HG02870 (cell line): ENCODE measurements around the gene PITPNC1.
"Not testable (repeated sequence)": the region's sequence is repeated elsewhere in the genome, so short reads cannot be mapped to it uniquely, and the experiment has no call there.

ENCODE experiments used
- ATAC-seq: cut with Tn5 transposase; IDR thresholded peaks from one replicate; pipeline ENCODE4 v1.9.1; 2021; ENCODE audit warnings: mild to moderate bottlenecking, moderate library complexity; ENCODE audit not compliant: unreplicated experiment

The PITPNC1 gene

DNA sequence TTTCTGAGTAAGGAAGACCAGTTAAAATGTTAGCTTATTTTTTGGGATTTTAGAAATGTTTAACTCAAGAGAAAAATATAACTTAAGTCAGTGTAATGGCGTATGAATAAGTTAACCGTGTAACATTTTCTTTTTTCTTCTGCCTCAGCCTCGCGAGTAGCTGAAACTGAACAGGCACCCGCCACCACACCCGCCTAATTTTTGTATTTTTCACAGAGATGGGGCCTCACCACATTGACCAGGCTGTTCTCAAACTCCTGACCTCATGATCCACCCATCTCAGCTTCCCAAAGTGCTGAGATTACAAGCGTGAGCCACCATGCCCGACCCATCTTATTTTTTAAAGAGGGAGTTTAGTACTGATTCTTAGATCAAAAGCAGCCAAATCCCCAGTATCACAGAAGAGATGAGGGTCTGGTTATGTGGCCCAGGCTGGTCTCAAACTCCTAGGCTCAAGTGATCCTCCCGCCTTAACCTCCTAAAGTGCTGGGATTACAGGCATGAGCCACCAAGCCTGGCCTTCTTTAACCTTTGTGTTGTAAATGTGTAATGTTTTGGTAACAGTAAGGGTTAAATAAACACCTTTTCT, 16.8 kb downstream of the PITPNC1 start:
- ATAC-seq = no peak

DNA sequence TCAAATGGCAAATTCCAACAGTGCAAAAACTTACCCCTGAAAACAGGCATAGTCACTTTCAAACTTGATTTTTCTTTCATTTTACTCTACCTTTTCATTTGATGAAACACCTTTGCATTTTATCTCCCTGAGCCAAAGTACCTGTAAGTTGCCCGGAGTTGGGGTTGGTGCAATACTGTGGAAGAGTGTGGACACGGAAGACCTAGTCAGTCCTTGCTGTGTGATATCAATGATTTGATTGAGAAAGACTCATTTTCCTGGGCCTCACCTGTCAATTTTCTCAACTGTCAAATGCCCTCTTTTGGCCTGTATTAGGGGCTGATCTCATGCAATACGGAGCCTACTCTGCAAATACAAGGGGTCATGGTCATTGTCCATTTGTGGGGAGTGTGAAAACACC, 22.6 kb downstream of the PITPNC1 start:
- ATAC-seq = no peak

DNA sequence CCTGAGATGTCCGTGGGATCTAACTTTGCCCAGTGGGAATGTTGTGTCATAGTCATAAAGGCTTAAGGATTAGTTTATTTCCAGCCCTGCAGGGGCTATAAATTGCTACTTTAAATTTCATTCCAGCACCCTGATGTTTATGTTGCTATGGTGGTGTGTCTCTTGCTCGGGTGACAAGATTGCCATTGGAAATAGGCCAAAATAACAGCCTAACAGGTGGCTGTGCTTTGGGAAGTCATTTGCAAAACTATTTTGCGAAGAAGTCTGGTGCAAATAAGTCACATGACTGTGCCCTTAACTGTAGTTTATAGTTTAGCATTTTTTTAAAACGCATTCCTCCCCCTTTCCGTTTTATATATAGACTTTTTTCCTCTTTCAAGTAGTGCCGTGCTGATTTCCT, 23.1 kb downstream of the PITPNC1 start:
- ATAC-seq = no peak

DNA sequence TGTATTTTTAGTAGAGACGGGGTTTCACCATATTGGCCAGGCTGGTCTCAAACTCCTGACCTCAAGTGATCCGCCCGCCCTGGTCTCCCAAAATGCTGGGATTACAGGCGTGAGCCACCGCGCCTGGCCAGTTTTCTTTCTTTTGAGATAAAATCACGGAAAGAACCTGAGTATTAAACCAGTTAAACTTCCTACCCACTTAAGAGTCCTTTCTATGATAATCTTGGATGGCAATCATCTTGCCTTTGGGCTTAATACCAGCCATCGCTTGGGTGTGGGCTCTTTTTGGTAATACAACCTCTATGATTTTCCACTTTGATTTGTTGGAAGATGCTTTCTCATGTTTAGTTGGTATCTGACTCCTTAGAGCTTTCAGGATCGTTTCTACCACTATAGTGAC, 24.0 kb downstream of the PITPNC1 start:
- no peak for ATAC-seq

DNA sequence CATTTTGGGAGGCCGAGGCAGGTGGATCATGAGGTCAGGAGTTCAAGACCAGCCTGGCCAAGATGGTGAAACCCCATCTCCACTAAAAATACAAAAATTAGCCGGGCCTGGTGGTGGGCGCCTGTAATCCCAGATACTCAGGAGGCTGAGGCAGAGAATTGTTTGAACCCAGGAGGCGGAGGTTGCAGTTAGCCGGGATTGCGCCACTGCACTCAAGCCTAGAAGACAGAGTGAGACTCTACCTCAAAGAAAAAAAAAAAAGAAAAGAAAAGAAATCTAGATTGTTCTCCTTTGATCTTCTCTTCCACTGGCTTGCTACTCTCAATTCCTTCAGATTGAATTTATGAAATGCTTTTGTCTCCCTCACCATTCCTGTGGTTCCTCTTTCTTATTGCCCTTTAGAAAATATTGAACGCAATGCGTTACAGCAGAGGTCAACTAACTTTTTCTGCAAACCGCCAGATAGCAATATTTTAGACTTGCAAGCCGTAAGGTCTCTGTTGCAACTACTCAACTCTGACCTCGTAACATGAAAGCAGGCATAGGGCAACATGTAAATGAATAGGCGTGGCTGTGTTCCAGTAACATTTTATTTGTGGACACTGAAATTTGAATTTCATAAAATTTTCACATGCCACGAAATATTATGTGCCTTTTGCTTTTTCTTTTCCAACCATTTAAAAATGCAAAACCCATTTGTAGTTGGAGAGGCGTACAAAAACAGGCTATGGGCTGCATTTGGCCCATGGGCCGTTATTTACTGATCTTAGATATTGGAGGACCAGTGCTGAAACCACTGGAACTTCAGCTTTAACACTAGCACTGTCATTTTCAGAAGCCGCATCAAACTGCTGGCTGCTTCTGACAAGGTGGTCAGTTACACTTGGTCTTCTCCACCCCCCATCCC, 24.8 kb downstream of the PITPNC1 start:
- ATAC-seq = no peak

DNA sequence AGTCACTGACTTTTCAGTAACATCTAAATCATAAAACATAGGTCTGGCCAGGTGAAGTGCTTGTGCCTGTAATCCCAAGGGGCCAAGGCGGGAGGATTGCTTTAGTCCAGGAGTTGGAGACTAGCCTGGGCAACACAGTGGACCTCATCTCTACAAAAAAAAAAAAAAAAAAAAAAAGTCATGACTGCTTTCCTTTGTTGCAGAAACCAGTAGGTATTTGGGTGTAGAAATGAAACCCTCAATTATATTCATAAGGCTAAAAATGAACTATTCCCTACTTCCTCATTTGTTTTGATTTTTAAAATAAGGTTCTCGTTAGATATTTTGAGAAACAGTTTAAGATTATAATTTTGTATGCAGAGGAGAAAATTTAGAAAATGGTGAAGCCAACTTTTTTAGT, 26.0 kb downstream of the PITPNC1 start:
- ATAC-seq = no peak

DNA sequence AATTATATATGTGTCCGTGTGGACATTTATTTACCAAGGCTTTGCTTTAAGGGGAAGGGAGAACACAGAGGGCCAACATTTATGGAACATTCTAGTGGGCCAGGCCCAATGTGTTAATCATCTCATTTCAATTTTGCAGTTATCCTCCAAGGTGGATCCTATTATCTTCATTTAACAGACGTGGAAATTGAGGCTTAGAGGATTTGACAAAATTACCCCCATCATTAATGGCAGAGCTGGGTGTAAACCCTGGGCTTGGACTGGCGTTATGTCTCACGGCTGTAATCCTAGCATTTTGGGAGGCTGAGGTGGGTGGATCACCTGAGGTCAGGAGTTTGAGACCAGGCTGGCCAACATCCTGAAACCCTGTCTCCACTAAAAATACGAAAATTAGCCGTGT, 26.4 kb downstream of the PITPNC1 start:
- no peak for ATAC-seq

DNA sequence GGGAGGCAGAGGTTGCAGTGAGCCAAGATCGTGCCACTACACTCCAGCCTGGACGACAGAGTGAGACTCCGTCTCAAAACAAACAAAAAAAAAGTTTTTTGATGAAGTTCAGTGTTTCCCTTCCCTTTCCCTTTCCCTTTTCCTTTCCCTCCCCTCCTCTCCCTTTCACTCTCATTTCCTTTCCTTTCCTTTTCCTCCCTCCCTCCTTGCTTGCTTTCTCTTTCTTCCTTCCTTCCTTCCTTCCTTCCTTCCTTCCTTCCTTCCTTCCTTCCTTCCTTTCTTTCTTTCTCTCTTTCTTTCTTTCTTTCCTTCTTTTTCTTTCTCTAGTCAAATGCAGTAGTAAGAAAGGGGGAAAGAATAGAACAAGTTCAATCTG, 31.4 kb downstream of the PITPNC1 start:
- not testable (repeated sequence) for ATAC-seq

DNA sequence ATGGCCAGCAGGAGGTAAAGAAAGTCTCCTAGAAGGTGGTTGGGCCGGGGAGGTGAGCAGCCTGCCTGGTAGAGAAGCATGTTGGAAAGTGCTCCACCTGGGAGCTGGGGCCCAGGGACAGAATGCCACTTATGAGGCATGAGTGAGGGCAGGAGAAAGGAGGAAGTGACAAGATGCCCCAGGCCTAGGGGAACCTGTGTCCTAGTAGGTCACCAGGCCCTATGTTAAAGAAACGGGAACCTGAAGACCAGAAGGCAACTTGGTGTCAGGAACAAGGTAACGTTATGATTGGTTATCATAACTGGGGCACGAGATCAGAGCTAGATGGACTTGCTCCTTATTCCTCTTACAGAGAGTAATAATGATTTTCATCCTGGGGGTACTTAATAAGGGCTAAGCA, 34.3 kb downstream of the PITPNC1 start:
- no peak for ATAC-seq

DNA sequence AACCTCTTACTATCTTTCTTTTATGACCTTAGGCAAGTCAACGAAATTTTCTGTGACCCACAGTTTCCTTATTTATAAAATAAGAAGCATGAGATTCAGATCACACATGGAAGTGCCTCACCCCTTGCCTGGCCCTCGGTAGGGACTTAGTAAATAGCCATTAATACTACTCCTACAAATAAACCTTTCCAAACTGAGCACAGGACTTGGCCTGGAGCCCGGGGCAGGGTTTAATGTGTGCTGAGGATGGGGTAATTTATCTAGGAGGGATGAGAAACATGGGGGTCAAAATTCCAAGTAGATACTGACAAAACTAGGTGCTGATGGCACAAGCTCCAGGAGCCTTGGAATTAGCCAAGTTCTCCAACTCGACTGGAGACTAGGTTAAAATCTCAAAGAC, 35.0 kb downstream of the PITPNC1 start:
- ATAC-seq = no peak

DNA sequence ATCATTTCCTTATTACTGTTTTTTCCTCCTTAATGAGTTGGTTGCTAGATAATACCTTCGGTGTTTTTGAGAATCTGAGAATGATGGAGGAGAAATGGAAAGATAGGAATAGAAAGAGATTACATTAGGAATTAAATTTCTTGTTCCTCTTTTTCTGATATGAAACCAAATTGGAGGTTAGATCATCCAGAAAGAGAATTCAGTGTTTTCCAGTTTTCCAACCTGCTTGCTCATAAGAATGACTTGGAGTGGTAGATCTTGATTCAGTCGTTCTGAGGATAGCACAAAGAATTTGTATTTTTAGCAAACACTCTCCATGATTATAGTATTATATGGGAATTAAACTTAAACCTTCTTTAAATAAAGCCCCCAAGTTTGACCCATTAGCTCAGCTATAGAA, 35.9 kb downstream of the PITPNC1 start:
- ATAC-seq = no peak

DNA sequence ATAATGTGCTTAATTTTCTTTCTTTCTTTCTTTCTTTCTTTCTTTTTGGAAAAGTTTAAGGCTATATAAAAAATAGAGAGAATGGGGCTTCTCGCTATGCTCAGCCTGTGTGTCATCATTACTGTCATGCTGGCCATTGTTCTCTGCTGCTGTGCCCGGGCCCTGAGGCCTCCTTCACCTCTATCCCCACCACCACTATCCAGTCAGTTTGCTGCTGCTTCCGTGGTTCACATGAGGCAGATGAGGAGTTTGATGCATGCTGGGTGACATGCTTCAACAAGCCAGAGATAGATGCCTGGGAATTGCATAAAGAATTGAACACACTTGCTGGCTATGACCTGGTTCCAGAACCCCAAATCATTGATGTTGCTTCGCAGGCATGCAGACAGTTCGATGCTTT, 36.3 kb downstream of the PITPNC1 start:
- no peak for ATAC-seq

DNA sequence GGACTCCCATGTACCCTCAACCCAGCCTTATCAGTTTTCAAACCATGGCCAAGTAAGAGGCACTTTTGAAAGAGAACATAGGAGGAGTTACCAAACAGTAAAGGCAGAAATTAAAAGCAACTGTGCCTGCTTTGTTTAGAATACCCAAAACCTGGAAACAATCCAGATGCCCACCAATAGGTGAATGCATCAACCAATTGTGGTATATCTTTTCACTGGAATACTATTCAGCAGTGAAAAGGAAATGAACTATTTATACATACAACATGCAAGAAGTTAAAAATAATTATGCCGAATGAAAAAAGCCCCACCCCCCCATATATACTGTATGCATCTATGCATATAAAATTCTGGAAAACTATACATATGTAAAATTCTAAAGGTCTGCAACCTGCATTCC, 37.0 kb downstream of the PITPNC1 start:
- ATAC-seq = no peak

DNA sequence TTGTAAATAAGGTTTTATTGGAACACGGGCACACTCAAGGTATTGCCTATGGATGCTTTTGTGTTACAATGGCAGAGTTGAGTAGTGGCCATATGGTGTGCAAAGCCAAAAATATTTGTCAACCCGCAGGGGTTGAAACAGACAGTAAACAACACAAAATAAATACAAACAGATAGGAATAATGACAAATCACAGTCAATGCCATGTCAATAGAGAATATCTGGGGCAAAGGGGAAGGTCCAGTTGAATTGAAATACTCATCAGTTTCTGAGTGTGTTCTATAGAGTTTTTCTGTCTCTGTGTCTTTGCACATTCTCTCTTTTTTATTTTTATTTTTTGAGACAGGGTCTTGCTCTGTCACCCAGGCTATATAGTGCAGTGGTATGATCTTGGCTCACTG, 37.5 kb downstream of the PITPNC1 start:
- no peak for ATAC-seq

DNA sequence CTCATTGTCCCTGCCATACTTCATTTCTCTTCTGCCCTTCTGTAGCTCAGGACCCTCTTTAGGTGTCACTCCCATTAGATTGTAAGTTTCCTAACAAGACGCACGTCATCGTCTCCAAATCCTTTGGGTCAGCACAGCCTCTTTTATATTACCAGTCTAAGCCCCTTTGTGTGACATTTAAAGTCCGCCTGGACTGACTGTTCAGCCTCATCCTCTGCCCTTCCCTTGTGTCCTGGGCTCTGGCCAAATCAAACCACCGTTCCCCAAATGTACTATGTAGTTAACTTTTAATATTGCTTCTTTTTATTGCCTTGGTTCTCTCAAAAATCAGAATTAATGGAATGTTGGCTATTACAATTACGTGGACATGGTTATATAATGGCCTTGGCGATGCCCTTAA, 38.2 kb downstream of the PITPNC1 start:
- ATAC-seq = no peak

DNA sequence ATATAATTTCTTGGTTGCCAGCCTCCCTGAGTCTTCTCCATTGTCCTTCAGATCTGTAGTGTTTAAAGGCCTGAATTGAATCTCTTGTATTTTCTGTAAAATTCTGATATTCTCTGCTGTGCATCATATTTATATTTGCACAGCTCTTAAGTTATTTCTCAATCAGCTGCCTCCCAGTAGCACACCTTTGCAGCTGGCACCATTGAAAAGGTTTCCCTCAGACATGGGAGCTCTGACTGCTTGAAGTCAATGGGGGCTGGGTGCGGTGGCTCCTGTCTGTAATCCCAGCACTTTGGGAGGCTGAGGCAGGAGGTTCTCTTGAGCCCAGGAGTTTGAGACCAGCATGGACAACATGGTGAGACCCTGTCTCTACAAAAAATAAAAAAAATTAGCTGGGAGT, 40.4 kb downstream of the PITPNC1 start:
- no peak for ATAC-seq

DNA sequence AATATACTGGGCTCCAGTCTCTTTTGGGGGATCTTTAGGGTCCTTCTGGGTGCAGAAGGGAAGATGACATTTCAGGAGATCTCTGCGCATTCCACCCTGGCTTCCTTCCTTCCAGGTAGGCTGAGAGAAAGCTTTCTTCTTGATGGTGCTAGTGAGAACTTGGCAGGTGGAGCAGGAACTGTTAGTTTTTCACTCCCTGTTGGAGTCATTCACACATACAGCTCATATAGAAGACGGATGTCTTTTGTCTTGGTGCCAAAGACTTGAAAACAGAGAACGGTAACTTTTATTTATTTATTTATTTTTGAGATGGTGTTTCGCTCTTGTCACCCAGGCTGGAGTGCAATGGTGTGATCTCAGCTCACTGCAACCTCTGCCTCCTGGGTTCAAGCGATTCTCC, 43.9 kb downstream of the PITPNC1 start:
- ATAC-seq = no peak

DNA sequence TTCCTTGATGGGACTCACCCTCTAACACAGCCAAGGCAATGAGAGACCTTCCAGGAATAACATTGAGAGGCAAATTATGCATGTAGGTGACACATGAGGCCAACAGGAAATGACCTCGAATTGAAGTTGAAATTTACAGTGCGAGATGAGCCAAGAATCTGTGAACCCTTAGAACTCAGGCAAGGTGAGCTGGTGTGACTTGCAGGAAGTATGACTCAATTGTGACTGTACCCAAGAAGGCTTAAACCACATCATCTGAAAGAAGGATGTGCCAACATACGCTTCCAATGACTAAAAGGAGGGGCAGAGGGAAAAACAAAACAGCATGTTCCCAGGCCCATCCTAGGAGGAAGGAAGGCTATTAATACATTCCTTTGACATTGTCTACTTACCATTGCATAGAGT, 44.8 kb downstream of the PITPNC1 start:
- ATAC-seq = no peak

DNA sequence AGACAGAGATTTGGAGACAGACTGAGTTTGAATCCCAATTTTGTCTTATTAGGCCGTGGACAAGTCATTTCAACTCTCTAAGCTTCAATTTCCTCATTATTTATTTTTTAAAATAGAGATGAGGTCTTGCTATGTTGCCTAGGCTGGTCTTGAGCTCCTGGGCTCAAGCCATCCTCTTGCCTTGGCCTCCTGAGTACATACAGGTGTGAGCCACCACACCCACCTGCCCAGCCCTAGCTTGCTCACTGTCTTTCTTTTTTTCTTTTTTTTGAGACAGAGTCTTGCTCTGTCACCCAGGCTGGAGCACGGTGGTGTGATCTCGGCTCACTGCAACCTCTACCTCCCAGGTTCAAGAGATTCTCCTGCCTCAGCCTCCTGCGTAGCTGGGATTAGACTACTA, 45.2 kb downstream of the PITPNC1 start:
- ATAC-seq = not testable (repeated sequence)

DNA sequence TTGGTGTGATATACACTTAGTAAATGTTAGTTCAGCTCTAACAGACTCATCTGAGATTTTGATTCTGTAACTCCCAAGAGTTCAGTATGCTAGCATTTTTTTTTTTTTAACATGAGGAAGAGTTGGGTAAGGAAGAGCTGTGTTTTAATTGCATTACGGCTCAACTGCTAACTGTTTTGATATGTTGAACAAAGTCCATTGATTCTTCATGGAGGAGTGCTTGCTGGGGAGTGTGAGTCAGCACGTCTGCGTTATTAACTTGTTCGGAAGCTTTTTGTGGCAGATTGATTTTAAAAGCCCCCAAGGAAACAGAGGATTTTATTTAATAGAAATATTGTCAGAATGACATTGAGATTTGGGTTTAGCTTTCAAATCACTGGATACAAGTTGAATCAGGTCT, 45.8 kb downstream of the PITPNC1 start:
- no peak for ATAC-seq

DNA sequence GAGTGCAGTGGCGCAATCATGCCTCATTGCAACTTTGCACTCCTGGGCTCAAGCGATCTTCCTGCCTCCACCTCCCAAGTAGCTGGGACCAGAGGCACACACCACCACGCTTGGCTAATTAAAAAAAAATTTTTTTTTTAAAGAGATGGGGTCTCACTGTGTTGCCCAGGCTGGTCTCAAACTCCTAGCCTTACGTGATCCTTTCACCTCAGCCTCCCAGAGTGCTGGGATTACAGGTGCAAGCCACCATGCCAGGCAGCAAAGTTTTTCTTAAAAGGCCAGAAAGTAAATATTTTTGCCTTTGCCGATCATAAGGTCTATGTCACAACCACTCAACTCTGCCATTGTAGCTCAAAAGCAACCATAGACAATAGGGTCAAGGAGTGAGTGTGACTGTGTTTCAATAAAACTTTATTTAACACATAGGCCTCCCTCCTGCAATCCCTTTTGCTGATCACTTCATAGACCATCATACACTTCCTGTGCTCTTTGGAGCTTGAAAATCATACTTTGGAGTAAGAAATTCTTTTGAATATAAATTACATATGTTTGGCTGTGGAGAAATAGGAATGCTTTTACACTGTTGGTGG, 48.6 kb downstream of the PITPNC1 start:
- ATAC-seq = no peak

DNA sequence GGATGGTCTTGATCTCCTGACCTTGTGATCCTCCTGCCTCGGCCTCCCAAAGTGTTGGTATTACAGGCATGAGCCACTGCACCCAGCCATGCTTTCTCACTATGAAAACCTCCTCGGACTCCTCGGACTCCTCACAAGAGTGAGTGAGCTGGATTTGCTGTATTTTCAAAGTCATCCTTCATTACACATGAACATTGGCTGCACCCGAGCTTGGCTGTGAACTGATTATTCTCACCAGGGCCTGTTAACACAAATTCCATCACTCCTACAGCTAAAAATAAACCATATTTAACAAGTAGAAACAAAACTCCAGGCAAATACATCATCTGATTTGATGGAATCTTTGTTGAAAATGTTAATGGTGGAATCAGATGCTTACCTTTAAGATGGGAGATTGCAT, 50.3 kb downstream of the PITPNC1 start:
- ATAC-seq = no peak
